Endothelial cell of umbilical vein (primary cell): Measurements from ENCODE around the gene CHCHD3.

Experiments used
- CTCF ChIP-seq, 2 donors: IDR thresholded peaks; 1 replicate in 1 of 2; 2 replicates in 1 of 2; pipeline ENCODE4 v1.5.1; 2011; ENCODE audit warnings: low read length in 2 of 2, mild to moderate bottlenecking in 2 of 2, moderate library complexity in 2 of 2, control low read depth in 1 of 2, inconsistent platforms in 1 of 2, low read depth in 1 of 2; ENCODE audit not compliant: insufficient read depth in 1 of 2; ENCODE audit errors: extremely low read depth in 1 of 2
- EZH2 ChIP-seq: IDR thresholded peaks from 2 replicates; pipeline ENCODE4 v1.6.1; 2012; ENCODE audit warnings: borderline replicate concordance, low read depth, mild to moderate bottlenecking, moderate library complexity, low read length, inconsistent platforms; ENCODE audit not compliant: severe bottlenecking
- GATA2 ChIP-seq: IDR thresholded peaks from 2 replicates; pipeline ENCODE4 v1.7.0; 2011; ENCODE audit warnings: low read depth, mild to moderate bottlenecking, moderate library complexity, mixed read lengths, low read length; ENCODE audit not compliant: insufficient read length, insufficient read depth
- JUN ChIP-seq: IDR thresholded peaks from 2 replicates; pipeline ENCODE4 v1.6.1; 2011; ENCODE audit warnings: borderline replicate concordance, low read depth; ENCODE audit not compliant: insufficient read length, insufficient read depth
- MYC ChIP-seq: IDR thresholded peaks from one replicate; pipeline ENCODE4 v1.6.1; 2011; ENCODE audit warnings: mild to moderate bottlenecking, low read depth, low read length
- POLR2A ChIP-seq: IDR thresholded peaks from 2 replicates; pipeline ENCODE4 v1.6.1; 2012; ENCODE audit warnings: low read depth, mild to moderate bottlenecking, control low read depth, low read length
- POLR2AphosphoS5 ChIP-seq: IDR thresholded peaks from 2 replicates; pipeline ENCODE4 v1.6.1; 2012; ENCODE audit warnings: low read depth, mild to moderate bottlenecking, control low read depth, low read length, moderate library complexity; ENCODE audit not compliant: insufficient read depth
- TF ChIP-seq, protein P1 (sequence below): IDR thresholded peaks from 2 replicates; pipeline ENCODE4 v1.6.1; 2011; ENCODE audit not compliant: insufficient read depth, insufficient read length

GRCh38 chr7:132942701-132943100 lies 139.2 kb downstream of the CHCHD3 start:
- no peak for TF ChIP-seq POLR2A
- no peak for TF ChIP-seq CTCF (IDR thresholded peaks at IDR 0.05; ENCODE audit: extremely low read depth in 1 of 2, insufficient read depth in 1 of 2, low read depth in 1 of 2, low read length in 2 of 2)
- TF ChIP-seq, protein P1, sequence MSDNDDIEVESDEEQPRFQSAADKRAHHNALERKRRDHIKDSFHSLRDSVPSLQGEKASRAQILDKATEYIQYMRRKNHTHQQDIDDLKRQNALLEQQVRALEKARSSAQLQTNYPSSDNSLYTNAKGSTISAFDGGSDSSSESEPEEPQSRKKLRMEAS: no peak
- TF ChIP-seq POLR2AphosphoS5: no peak
- TF ChIP-seq EZH2: no peak
- TF ChIP-seq MYC: no peak
- TF ChIP-seq JUN: no peak
- TF ChIP-seq GATA2: no peak
